Measurements from ENCODE around the gene STARD13.

Gene STARD13

DNA sequence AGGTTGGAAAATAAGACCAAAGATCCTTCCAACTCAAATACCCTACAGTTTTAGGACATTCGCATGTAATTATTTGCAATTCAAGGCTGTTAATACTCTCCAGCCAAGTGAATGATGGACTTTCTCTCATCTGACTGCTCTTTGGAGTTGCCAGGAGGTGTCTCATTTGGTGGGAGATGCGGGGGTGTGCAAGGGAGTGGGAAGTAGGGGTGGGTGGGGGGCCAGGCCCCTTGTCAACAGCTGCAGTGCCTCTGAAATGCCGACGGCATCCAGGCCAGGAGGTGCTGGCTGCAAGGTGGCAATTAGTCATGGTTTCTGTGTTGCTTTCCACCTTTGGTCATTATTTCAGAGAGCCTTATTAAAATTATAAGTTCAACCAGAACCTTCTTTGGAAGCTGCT, 147.8 kb downstream of the STARD13 start:
- no peak for DNase-seq (ENCODE audit: low read depth)
- TF ChIP-seq, protein P1, sequence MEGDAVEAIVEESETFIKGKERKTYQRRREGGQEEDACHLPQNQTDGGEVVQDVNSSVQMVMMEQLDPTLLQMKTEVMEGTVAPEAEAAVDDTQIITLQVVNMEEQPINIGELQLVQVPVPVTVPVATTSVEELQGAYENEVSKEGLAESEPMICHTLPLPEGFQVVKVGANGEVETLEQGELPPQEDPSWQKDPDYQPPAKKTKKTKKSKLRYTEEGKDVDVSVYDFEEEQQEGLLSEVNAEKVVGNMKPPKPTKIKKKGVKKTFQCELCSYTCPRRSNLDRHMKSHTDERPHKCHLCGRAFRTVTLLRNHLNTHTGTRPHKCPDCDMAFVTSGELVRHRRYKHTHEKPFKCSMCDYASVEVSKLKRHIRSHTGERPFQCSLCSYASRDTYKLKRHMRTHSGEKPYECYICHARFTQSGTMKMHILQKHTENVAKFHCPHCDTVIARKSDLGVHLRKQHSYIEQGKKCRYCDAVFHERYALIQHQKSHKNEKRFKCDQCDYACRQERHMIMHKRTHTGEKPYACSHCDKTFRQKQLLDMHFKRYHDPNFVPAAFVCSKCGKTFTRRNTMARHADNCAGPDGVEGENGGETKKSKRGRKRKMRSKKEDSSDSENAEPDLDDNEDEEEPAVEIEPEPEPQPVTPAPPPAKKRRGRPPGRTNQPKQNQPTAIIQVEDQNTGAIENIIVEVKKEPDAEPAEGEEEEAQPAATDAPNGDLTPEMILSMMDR (IDR thresholded peaks at IDR 0.05; ENCODE audit: control insufficient read depth, insufficient read depth, low read depth, low read length, missing control alignments) = no peak
- no peak overlapping the region for H3K4me3 ChIP-seq (ENCODE audit: control insufficient read depth, low read depth, low read length)

DNA sequence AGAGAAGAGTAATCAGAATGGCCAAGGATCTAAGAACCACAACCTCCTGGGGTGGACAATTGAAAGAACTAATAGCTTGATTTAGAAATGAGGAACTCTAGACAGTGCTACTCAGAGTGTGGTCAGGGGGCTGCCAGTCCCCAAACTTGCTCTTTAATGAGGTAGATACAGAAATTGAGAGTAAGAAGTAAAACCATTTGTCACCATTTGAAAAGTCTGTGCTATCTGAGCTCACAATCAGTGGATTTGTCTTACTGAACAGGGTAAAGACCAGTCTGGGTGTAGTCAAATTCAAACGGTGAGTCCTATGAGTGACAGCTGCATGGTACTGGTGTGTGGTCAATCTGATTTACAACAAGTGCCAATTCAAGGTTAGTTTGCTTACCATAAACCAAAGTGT, 150.5 kb downstream of the STARD13 start:
- TF ChIP-seq, protein P1 (IDR thresholded peaks at IDR 0.05; ENCODE audit: control insufficient read depth, insufficient read depth, low read depth, low read length, missing control alignments) = no peak
- no peak for DNase-seq (ENCODE audit: low read depth)
- no peak overlapping the region for H3K4me3 ChIP-seq (ENCODE audit: control insufficient read depth, low read depth, low read length)

DNA sequence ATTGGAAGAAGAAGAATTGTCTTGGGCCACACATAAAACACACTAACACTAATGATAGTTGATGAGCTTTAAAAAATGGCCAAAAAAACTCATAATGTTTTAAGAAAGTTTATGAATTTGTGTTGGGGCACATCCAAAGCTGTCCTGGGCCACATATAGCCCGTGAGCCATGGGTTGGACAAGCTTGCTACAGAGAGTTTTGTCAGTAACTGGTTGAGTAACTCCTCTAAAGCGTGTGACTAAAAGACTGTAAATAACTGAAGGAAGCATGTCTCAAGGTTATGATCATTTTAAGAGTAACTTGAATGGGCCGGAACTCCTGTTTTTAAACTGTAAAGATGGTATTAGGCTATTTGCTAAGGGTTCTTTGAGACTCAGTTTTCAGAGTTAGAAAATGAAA, 151.3 kb downstream of the STARD13 start:
- no peak for DNase-seq (ENCODE audit: low read depth)
- no peak overlapping the region for H3K4me3 ChIP-seq (ENCODE audit: control insufficient read depth, low read depth, low read length)
- TF ChIP-seq, protein P1 (IDR thresholded peaks at IDR 0.05; ENCODE audit: control insufficient read depth, insufficient read depth, low read depth, low read length, missing control alignments) = no peak

DNA sequence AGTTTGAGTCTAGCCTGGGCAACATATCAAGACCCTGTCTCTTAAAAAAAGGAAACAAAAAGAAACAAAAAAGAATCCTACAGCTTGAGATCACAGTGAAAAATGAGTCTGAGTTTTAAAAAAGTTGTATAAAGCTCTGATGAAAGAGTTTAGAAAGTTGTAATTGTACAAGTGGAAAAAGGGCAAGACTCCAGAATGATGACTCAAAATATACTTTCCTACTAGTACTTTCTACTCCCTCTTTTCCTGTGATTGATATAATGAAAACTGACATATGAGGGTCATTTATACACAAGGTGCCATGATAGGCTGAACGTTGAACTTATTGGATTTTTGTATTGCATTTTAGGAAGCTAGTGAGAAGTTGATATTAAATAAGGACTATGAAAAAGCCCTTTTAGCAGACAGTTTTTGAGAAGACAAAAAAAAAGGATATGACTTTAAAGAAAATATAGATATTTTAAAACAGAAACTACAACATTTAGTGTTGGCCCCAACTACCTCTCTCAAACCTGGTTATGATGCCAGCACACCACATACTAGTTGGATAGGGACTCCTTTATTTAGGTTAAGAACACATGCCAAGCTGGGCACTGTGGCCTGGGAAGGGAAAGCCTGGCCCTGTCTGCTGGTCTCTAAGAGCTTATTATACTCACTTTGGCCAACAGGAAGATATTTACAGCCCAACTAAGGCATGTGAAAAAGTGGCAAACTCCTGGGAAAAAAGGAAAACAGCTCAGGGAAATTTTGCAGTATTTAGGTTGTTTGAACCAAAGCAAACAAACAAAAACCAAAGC, 152.7 kb downstream of the STARD13 start:
- TF ChIP-seq, protein P1 (IDR thresholded peaks at IDR 0.05; ENCODE audit: control insufficient read depth, insufficient read depth, low read depth, low read length, missing control alignments) = no peak
- no peak overlapping the region for H3K4me3 ChIP-seq (ENCODE audit: control insufficient read depth, low read depth, low read length)
- DNase-seq (ENCODE audit: low read depth) = no peak

DNA sequence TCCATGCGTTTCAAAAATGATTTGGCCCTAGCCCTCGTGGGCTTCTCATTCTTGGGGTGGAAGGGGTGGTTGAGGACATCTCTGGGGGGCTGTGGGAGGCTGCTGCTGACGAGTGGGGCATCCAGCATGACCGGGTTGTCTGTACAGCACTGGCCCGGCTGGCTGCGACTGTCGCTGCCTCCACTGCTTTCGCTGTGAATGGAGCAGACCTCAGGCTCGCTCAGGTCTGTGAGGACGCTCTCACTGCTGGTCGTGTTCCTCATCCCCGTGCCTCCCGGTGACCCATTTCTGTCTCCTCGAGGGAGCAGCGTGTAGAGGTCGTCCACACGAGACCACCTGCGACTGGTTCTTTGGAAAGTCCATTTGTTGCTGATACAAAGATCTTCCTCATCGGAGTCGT, 155.7 kb downstream of the STARD13 start:
- DNase-seq (ENCODE audit: low read depth) = no peak
- TF ChIP-seq, protein P1 (IDR thresholded peaks at IDR 0.05; ENCODE audit: control insufficient read depth, insufficient read depth, low read depth, low read length, missing control alignments) = no peak
- no peak overlapping the region for H3K4me3 ChIP-seq (ENCODE audit: control insufficient read depth, low read depth, low read length)

DNA sequence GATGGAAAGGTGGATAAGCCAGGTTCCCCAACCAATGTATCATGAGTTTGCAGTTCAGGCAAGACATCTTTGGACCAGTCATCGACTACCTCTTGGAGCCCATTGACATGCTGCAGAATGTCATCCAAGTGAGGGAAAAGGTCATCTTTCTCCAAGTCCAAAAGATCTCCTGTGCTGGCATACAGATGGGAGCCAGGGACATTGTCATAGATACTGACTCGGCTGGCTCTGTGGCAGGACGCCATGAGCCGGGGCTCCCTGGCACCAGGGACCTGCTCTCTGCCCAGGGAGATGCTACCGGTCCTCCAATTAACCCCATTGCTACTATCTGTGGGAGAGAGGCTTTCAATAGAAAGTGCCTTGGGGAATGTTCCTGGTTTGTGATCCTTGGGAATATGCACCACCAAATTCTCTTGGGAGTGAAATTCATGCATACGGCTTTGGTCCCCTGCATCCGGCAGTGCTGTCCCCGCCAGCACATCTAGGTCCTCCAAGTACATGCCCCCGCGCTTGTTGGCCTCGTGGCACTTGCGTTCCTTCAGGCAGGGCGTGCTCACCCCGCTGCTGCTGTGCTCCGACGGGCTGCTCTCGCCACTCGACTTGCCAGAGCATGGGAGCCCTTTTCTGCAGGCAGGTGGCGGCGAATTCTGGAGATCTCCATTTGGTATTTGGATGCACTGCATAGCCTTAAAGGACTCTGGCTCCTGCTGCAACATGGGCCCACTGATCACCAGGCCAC, 156.3 kb downstream of the STARD13 start:
- DNase-seq (ENCODE audit: low read depth) = no peak
- TF ChIP-seq, protein P1 (IDR thresholded peaks at IDR 0.05; ENCODE audit: control insufficient read depth, insufficient read depth, low read depth, low read length, missing control alignments) = no peak
- H3K4me3 ChIP-seq (ENCODE audit: control insufficient read depth, low read depth, low read length) = no peak overlapping the region
